ENCODE results near the gene POM121L12. TPM values are rescaled to one million over a fixed set of nuclear protein-coding genes. Genes with fewer than 3 reads are reported as not detected.

POM121L12 gene
- total RNA-seq, 1 experiment from 2014 or later = not detected

- Histone ChIP-seq H3K9me3 (ENCODE audit: insufficient read depth, low read depth) (no peaks in the 10 kb centered on the region), H3K27me3 (ENCODE audit: insufficient read depth, low read depth) (no peaks in the 10 kb centered on the region), H3K79me2 (ENCODE audit: low read depth) (no peaks in the 10 kb centered on the region), H3F3A (ENCODE audit: insufficient read depth, low read depth) (no peaks in the 10 kb centered on the region), H3K4me1 (replicated peaks; ENCODE audit: insufficient read depth) (no peaks in the 10 kb centered on the region), H3K27ac (no peak overlapping the region), H2AFZ (no peak overlapping the region), H3K36me3 (ENCODE audit: low read depth) (no peaks in the 10 kb centered on the region), H3K4me2 (no peak overlapping the region), H4K20me1 (ENCODE audit: insufficient read depth) (no peaks in the 10 kb centered on the region), H3K9me2 (ENCODE audit: insufficient read depth) (0 out of 2 replicates have a peak, but pooled peaks cover 6% of the 10 kb centered on the region), H3K4me3 (no peak overlapping the region)
- no peak for DNase-seq
- no peak for TF ChIP-seq CTCF (conservative IDR thresholded peaks at IDR 0.05)
- no peak for TF ChIP-seq EZH2 (IDR thresholded peaks at IDR 0.05; ENCODE audit: low read depth)
- ChIA-PET CTCF (no interaction called here), POLR2A (ENCODE audit: unreplicated experiment) (no interaction called here)
- intact Hi-C loops (cut with micrococcal nuclease; ENCODE audit: unreplicated experiment) = no loop called here
- no TSS peak for BruUV-seq (replicated peaks)
Measured at GRCh38 chr7:52995676-52996075, 39.8 kb upstream of the POM121L12 start.

GRCh38 chr7:53001221-53001620 is 34.2 kb upstream of the POM121L12 start:
- H3K4me1 ChIP-seq (replicated peaks; ENCODE audit: insufficient read depth) = no peaks in the 10 kb centered on the region
- no peaks in the 10 kb centered on the region for H3K79me2 ChIP-seq (ENCODE audit: low read depth)
- no peaks in the 10 kb centered on the region; the same call in 1 of the 2 replicates for H3K9me3 ChIP-seq (ENCODE audit: insufficient read depth, low read depth)
- H3K9me2 ChIP-seq (ENCODE audit: insufficient read depth) = 0 out of 2 replicates have a peak, but pooled peaks cover 6% of the 10 kb centered on the region
- no peak overlapping the region for H3K27ac ChIP-seq
- no peak overlapping the region for H3K4me3 ChIP-seq
- no peaks in the 10 kb centered on the region for H3F3A ChIP-seq (ENCODE audit: insufficient read depth, low read depth)
- no peak overlapping the region; the same call in 1 of the 2 replicates for H2AFZ ChIP-seq
- TF ChIP-seq CTCF (conservative IDR thresholded peaks at IDR 0.05) (no peak), EZH2 (IDR thresholded peaks at IDR 0.05; ENCODE audit: low read depth) (no peak)
- no peaks in the 10 kb centered on the region for H3K36me3 ChIP-seq (ENCODE audit: low read depth)
- peaks cover 29% of the 10 kb centered on the region for H3K27me3 ChIP-seq (ENCODE audit: insufficient read depth, low read depth)
- POLR2A ChIA-PET (ENCODE audit: unreplicated experiment) = no interaction called here
- H3K4me2 ChIP-seq = no peak overlapping the region
- H4K20me1 ChIP-seq (ENCODE audit: insufficient read depth) = no peaks in the 10 kb centered on the region; the same call in 1 of the 2 replicates
- BruUV-seq (replicated peaks) = no TSS peak
- CTCF ChIA-PET = no interaction called here
- intact Hi-C loops (cut with micrococcal nuclease; ENCODE audit: unreplicated experiment) = no loop called here
- DNase-seq = no peak

- H3K9me3 ChIP-seq (ENCODE audit: insufficient read depth, low read depth) = no peaks in the 10 kb centered on the region; the same call in 1 of the 2 replicates
- H3K9me2 ChIP-seq (ENCODE audit: insufficient read depth) = 0 out of 2 replicates have a peak, but pooled peaks cover 3% of the 10 kb centered on the region
- no peaks in the 10 kb centered on the region for H3F3A ChIP-seq (ENCODE audit: insufficient read depth, low read depth)
- TF ChIP-seq EZH2 (IDR thresholded peaks at IDR 0.05; ENCODE audit: low read depth) (no peak), CTCF (conservative IDR thresholded peaks at IDR 0.05) (no peak)
- no peaks in the 10 kb centered on the region; the same call in 1 of the 2 replicates for H4K20me1 ChIP-seq (ENCODE audit: insufficient read depth)
- no peak for DNase-seq
- BruUV-seq (replicated peaks) = no TSS peak
- POLR2A ChIA-PET (ENCODE audit: unreplicated experiment) = no interaction called here
- H3K4me3 ChIP-seq = no peak overlapping the region
- H2AFZ ChIP-seq = no peak overlapping the region
- no peaks in the 10 kb centered on the region for H3K4me1 ChIP-seq (replicated peaks; ENCODE audit: insufficient read depth)
- H3K79me2 ChIP-seq (ENCODE audit: low read depth) = no peaks in the 10 kb centered on the region
- H3K27me3 ChIP-seq (ENCODE audit: insufficient read depth, low read depth) = peaks cover 35% of the 10 kb centered on the region
- no peak overlapping the region for H3K4me2 ChIP-seq
- intact Hi-C loops (cut with micrococcal nuclease; ENCODE audit: unreplicated experiment) = no loop called here
- CTCF ChIA-PET = no interaction called here
- H3K36me3 ChIP-seq (ENCODE audit: low read depth) = no peaks in the 10 kb centered on the region
- no peak overlapping the region for H3K27ac ChIP-seq
Measured at GRCh38 chr7:53002389-53002788, 33.0 kb upstream of the POM121L12 start.

Measured in PC-9 (cell line).